Measurements from ENCODE around the gene ADAM11. TPM values are rescaled to one million over a fixed set of nuclear protein-coding genes. Genes with fewer than 3 reads are reported as not detected.

The ADAM11 gene
- total and polyA plus RNA-seq, 2 of the 8 experiments (the other 6 are each of a cell fraction or from before 2014, with no cell fraction given), result 2.3 to 2.9 TPM

- TF ChIP-seq CHD7 (IDR thresholded peaks at IDR 0.05; ENCODE audit: insufficient replicate concordance, low read length), result no peak
- TF ChIP-seq CHD2 (IDR thresholded peaks at IDR 0.05; ENCODE audit: low read length), result no peak
- TF ChIP-seq ASH2L (IDR thresholded peaks at IDR 0.05; ENCODE audit: low read length), result no peak
- TF ChIP-seq CTBP2 (IDR thresholded peaks at IDR 0.05; ENCODE audit: borderline replicate concordance, insufficient read depth, insufficient read length, low read length), result no peak
- TF ChIP-seq POLR2A (IDR thresholded peaks at IDR 0.05; ENCODE audit: control extremely low read depth in 1 of 2, low read depth in 2 of 2, low read length in 2 of 2), result no peak
- TF ChIP-seq GTF2F1 (IDR thresholded peaks at IDR 0.05; ENCODE audit: borderline replicate concordance, low read depth, low read length), result no peak
- no peak for TF ChIP-seq CREB1 (IDR thresholded peaks at IDR 0.05)
- no peak for TF ChIP-seq KDM5A (IDR thresholded peaks at IDR 0.05; ENCODE audit: low read length)
- TF ChIP-seq RNF2 (IDR thresholded peaks at IDR 0.05; ENCODE audit: borderline replicate concordance, low read depth, low read length, missing control alignments, poor library complexity, severe bottlenecking), result no peak
- no peak for TF ChIP-seq NRF1 (IDR thresholded peaks at IDR 0.05; ENCODE audit: low read depth, low read length)
- no peak for TF ChIP-seq POU5F1 (IDR thresholded peaks at IDR 0.05; ENCODE audit: low read depth, low read length)
- TF ChIP-seq SIN3A (conservative IDR thresholded peaks at IDR 0.05 in 1 of 2, IDR thresholded peaks at IDR 0.05 in 1 of 2; ENCODE audit: low read depth in 1 of 2, low read length in 2 of 2), result no peak
These were observed 49.4 kb downstream of the ADAM11 start (continued) for GRCh38 chr17:44808156-44808555.

Measured in H1 (cell line).